ENCODE data around the gene PBX3.

PBX3 gene

DNA sequence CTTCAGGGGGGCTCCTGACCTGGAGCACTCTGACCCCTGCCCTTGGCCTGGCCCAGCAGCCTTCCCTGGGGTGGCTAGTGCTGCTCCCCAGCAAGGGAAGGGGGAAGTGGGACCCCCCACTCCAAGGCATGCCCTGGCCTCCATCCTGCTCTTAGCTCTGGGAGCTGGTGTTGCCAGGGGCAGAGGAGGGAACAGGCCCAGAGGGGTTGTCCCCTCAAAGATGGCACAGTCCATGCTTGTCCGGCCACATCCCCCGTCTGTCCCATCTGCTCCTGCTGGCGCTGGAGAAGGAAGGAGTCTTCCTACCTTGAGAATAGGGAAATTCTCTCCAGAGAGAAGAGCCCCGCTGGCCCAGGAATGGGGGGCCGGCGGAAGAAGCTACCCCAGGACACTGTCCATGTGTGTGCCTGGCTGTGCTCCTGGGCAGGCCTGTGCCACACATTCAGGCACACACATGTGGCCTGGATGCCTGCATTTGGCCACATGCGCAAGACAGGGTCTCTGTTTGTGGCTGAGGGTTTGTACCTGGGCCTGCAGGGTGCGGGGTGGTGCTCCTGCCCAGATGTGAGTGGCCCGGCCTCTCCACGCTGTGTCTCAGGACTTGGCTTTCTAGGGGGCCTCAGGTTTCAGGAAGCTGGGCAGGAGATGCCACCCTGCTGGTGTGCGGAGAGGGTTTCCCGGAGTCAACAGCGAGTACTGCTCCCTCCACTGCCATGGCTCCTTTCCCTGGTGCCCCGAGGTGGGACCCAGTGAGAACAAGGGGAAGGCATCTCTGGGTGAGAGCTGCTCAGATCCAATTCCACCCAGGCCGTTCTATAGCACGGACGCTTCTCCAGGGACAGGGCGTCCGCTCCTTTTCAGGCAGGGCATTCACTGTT is 247.1 kb downstream of the PBX3 start:
- TF ChIP-seq, protein P1, sequence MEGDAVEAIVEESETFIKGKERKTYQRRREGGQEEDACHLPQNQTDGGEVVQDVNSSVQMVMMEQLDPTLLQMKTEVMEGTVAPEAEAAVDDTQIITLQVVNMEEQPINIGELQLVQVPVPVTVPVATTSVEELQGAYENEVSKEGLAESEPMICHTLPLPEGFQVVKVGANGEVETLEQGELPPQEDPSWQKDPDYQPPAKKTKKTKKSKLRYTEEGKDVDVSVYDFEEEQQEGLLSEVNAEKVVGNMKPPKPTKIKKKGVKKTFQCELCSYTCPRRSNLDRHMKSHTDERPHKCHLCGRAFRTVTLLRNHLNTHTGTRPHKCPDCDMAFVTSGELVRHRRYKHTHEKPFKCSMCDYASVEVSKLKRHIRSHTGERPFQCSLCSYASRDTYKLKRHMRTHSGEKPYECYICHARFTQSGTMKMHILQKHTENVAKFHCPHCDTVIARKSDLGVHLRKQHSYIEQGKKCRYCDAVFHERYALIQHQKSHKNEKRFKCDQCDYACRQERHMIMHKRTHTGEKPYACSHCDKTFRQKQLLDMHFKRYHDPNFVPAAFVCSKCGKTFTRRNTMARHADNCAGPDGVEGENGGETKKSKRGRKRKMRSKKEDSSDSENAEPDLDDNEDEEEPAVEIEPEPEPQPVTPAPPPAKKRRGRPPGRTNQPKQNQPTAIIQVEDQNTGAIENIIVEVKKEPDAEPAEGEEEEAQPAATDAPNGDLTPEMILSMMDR (IDR thresholded peaks at IDR 0.05; ENCODE audit: low read depth, low read length): no peak
- DNase-seq (ENCODE audit: extremely low read depth, low read depth): no peak

DNA sequence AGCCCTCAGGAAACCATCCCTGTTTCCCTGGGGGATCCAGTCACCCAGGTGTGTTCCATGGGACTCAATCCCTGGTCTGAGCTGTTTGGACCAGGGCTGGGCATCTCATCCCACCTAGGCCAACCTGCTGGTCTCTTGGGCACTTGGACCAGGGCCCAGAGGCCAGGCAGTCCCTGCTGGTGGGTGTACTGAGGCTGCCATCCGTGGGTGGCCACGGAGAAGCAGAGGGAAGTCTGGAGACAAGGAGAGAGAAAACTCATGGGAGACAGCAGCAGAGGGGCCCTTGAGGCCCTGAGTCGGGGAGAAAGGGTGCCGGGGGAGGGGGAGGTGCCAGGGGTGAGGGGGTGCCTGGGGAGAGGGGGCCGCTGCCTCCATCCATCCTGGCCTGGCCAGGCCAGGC is 247.8 kb downstream of the PBX3 start:
- TF ChIP-seq, protein P1 (IDR thresholded peaks at IDR 0.05; ENCODE audit: low read depth, low read length): no peak
- DNase-seq (ENCODE audit: extremely low read depth, low read depth): no peak

DNA sequence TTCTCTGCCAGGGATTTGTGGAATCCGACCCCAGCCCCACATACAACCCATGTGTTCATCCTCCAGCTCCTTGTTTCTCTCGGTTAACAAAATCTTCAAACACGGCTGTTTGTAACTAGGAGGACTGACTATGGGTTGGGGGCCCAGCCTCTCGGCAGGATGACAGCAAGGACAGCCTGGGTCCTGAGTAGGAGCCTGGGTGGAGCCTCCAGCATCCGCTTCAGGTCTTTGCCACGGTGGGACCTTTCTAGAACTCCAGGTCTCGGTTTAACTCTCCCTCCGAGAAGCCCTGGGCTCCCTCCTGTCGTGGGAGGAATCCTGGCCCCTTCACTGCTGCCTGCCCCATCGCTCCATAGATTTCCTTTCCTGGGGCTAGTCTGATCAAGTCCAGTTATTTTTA is 248.5 kb downstream of the PBX3 start:
- TF ChIP-seq, protein P1 (IDR thresholded peaks at IDR 0.05; ENCODE audit: low read depth, low read length): no peak
- no peak for DNase-seq (ENCODE audit: extremely low read depth, low read depth)

DNA sequence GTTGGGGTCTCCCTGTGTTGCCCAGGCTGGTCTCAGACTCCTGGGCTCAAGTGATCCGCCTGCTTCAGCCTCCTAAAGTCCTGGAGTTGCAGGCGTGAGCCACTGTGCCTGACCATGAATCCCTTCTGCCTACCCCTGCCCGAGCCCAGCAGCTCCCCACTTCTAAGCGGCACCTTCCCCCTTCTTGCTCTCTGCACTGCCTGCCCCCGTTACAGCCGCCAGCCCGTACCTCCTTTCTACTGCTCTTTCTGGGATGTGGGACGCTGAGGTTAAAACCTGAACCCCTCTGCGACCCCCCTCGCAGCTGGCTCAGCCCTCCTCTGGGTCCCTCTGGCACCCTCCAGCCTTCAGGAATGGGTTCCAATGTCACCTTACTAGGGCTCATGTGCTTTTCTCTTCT is 249.6 kb downstream of the PBX3 start:
- TF ChIP-seq, protein P1 (IDR thresholded peaks at IDR 0.05; ENCODE audit: low read depth, low read length): no peak
- no peak for DNase-seq (ENCODE audit: extremely low read depth, low read depth)

DNA sequence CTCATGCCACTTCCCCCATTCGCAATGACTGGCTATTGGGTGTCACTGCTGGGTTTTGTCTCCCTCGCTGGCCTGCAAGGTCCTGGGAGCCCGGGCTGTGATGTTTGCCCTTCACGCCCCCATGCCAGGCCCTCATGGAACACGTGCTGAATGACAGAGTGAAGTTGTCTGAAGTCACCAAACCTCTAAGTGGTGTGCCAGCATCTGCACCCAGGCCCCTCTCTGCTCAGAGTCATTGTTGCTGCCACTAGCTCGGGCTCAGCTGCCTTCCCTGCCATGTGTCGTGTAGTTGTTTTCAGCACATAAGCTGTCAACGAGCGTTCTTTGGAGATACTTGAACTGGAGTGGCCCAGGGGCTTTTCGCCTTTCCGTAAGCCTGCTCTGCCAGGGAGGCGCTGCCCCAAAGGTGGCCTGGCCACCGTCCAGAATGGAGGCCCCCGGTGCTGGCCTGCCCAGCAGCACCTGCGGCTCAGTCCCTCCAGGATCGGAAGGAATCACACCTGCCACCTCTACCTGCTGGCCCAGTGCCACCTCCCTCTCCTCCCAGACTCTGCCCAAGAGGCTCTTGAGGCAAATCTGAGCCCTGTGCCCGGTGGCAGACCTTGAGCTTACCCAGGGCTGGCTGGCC is 250.1 kb downstream of the PBX3 start:
- no peak for DNase-seq (ENCODE audit: extremely low read depth, low read depth)
- TF ChIP-seq, protein P1 (IDR thresholded peaks at IDR 0.05; ENCODE audit: low read depth, low read length): no peak

DNA sequence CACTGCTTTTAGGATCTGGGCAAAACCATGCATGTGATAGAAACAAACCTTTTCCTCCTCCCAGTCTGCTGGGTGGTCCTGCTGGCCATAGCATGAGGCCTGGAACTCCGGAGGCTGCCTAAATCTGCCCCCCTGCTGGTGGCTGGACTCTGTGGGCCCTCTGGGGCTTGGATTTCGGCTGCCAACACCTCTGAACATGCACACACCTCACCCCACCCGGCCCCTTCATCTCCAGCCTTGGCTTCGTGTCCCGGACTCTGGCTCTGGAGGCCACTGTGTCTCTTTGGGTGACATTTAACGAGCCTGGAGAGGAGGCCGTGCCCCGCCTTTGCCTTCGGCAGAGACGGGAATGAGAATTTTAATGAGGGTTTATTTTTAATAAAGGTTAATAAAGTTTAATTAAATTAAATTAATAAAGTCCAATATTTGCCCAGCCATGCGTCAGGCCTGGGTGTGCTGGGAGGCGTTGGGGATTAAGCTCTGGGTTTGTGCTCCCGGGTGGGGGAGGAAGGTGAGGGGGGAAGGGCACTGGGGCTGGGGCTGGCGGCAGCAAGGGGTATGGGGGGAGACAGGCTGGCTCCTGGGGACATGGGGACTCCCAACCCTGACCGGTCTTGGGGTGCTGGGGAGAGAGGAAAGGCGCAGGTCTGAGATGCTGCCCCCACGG is 251.8 kb downstream of the PBX3 start:
- no peak for DNase-seq (ENCODE audit: extremely low read depth, low read depth)
- TF ChIP-seq, protein P1 (IDR thresholded peaks at IDR 0.05; ENCODE audit: low read depth, low read length): no peak

DNA sequence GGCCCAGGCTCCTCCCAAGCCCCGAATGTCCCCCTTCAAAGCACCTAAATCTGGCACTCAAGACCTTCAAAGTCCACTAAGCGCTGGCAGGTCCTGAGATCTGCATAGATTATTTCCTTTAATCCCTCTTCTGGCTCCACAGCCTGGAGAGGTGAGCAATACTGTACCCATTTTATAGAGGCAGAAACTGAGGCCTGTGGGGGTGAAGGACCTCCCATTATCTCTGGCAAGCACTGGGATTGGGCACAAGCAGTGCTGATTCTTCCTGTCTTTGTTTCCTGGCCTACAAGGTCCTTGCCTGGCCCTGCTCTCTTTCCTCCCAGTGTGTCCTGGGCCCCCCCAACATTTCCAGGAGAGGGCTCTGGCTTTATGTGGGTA is 252.3 kb downstream of the PBX3 start:
- TF ChIP-seq, protein P1 (IDR thresholded peaks at IDR 0.05; ENCODE audit: low read depth, low read length): no peak

More for the DNA sequence above, 252.3 kb downstream of the PBX3 start:
- DNase-seq (ENCODE audit: extremely low read depth, low read depth): no peak
